ENCODE measurements around the gene SPEM1. TPM values are rescaled to one million over a fixed set of nuclear protein-coding genes. Genes with fewer than 3 reads are reported as not detected.

The SPEM1 gene
- total RNA-seq, 4 donors from 2014 or later, result not detected

GRCh38 chr17:7423679-7424078, 3.6 kb downstream of the SPEM1 start:
- Histone ChIP-seq H3K36me3 (no peaks in the 10 kb centered on the region), H3K9me3 (no peaks in the 10 kb centered on the region), H3K4me1 (no peaks in the 10 kb centered on the region), H3K27ac (replicated peaks in 1 of 4) (no peak overlapping the region), H3K4me3 (no peak overlapping the region), H3K27me3 (no peaks in the 10 kb centered on the region)
- no peak for DNase-seq (ENCODE audit: extremely low spot score)
- intact Hi-C loops (cut with DNase I), result no loop called here
- no peak for TF ChIP-seq CTCF (IDR thresholded peaks at IDR 0.05)
- TF ChIP-seq POLR2A (IDR thresholded peaks at IDR 0.05; ENCODE audit: low read depth), result no peak
- no peak for TF ChIP-seq POLR2AphosphoS5 (IDR thresholded peaks at IDR 0.05)
- no peak for TF ChIP-seq EP300 (IDR thresholded peaks at IDR 0.05)
- 43% methylated on average over 4 of the region's 4 CpGs for WGBS

- no peaks in the 10 kb centered on the region for H3K36me3 ChIP-seq
- WGBS, result 86% methylated on average over 7 of the region's 7 CpGs
- no peak within 1 kb of the TSS for H3K27ac ChIP-seq (replicated peaks in 1 of 4)
- intact Hi-C loops (cut with DNase I), result no loop called here
- H3K9me3 ChIP-seq, result no peaks in the 10 kb centered on the region
- no peak for TF ChIP-seq EP300 (IDR thresholded peaks at IDR 0.05)
- TF ChIP-seq POLR2AphosphoS5 (IDR thresholded peaks at IDR 0.05), result no peak
- no peak for TF ChIP-seq CTCF (IDR thresholded peaks at IDR 0.05)
- H3K27me3 ChIP-seq, result no peaks in the 10 kb centered on the region
- DNase-seq (ENCODE audit: extremely low spot score), result no peak
- no peaks in the 10 kb centered on the region for H3K4me1 ChIP-seq
- H3K4me3 ChIP-seq, result no peak within 1 kb of the TSS
These were observed 5.2 kb downstream of the SPEM1 start, which contains the start of gene SPEM2 for GRCh38 chr17:7425316-7425715. Gene SPEM2, plus strand, starts transcription at chr17:7425616. Its CDS starts 73 bp downstream, at chr17:7425689.

GRCh38 chr17:7425756-7426155, 5.6 kb downstream of the SPEM1 start:
- no peak for DNase-seq (ENCODE audit: extremely low spot score)
- Histone ChIP-seq H3K9me3 (no peaks in the 10 kb centered on the region), H3K4me3 (no peak overlapping the region), H3K36me3 (no peaks in the 10 kb centered on the region), H3K27ac (replicated peaks in 1 of 4) (no peak overlapping the region), H3K4me1 (no peaks in the 10 kb centered on the region), H3K27me3 (no peaks in the 10 kb centered on the region)
- intact Hi-C loops (cut with DNase I), result no loop called here
- TF ChIP-seq EP300 (IDR thresholded peaks at IDR 0.05) (no peak), CTCF (IDR thresholded peaks at IDR 0.05) (no peak), POLR2AphosphoS5 (IDR thresholded peaks at IDR 0.05) (no peak), POLR2A (IDR thresholded peaks at IDR 0.05; ENCODE audit: low read depth) (no peak)
- WGBS, result no CpG with 5 or more reads among the region's 8 CpGs

- H3K27ac ChIP-seq (replicated peaks in 1 of 4), result no peak overlapping the region
- H3K4me1 ChIP-seq, result no peaks in the 10 kb centered on the region
- 95% methylated on average over 32 of the region's 33 CpGs for WGBS
- TF ChIP-seq POLR2A (IDR thresholded peaks at IDR 0.05; ENCODE audit: low read depth) (no peak), EP300 (IDR thresholded peaks at IDR 0.05) (no peak), CTCF (IDR thresholded peaks at IDR 0.05) (no peak), POLR2AphosphoS5 (IDR thresholded peaks at IDR 0.05) (no peak)
- H3K9me3 ChIP-seq, result no peaks in the 10 kb centered on the region
- H3K27me3 ChIP-seq, result no peaks in the 10 kb centered on the region
- DNase-seq (ENCODE audit: extremely low spot score), result no peak
- intact Hi-C loops (cut with DNase I), result no loop called here
- no peak overlapping the region for H3K4me3 ChIP-seq
- no peaks in the 10 kb centered on the region for H3K36me3 ChIP-seq
These were observed 6.2 kb downstream of the SPEM1 start for GRCh38 chr17:7426203-7426863.
